ENCODE measurements around the gene TPR. TPM values are rescaled to one million over a fixed set of nuclear protein-coding genes. Genes with fewer than 3 reads are reported as not detected.
A peak's percentile ranks its signal among the peaks of the same experiment; 100 is the strongest.
"Not testable (repeated sequence)": the region's sequence is repeated elsewhere in the genome, so short reads cannot be mapped to it uniquely, and the experiment has no call there.

TPR gene
- 65.1 and 97.7 TPM in 2 replicates for total RNA-seq (2014; rRNA removed; shearing (Covaris generic))
- polyA plus RNA-seq (2015; cell fraction: cytosol; rRNA removed), result 21.8 and 26.3 TPM in 2 replicates
- 118 and 191 TPM in 2 replicates for polyA plus RNA-seq (2015; cell fraction: nucleus; rRNA removed)

DNA sequence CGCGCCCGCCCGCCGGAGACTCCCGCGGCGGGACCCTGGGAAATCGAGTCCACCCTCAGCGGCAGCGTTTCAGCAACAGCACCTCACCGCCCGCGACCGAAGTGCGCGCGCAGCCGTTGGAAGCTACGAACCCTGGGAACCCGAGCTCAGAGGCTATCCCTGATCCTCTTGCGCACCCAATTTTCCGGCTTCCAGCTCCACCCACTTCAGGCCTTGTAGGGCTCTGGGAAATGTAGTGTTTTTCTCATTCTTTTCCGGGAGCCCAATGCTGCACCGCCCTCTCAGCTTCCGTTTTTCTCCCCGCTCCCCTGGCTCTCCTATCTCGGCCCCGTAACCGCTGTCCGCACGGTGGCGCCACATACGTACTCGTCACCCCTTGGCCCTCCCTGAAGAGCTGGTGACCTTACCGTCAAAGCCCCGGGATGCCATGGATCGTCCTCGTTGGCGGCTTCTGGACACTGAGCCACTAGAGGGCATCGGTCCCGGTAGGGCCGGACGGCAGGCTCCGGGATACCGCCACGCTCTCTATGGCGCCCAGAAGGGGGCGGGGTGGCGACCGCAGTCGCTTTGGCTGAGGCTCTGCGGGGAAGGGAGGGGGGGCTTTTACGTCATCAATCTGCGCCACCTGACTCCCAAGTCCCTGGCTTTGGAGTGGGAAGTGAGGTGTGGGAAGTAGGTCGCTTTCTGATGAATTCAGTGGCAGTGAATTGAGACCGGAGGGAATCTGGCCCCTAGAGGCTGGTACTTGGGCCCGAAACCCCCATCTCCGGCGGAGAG lies at the start of gene TPR, which contains the start of gene ODR4:
TSS of gene TPR (minus strand) at position 102 of the 777 bp plus-strand sequence. CDS start 225 bp downstream, outside the sequence.
TSS of gene ODR4 (plus strand) at position 687 of the 777 bp plus-strand sequence. CDS start 3,948 bp downstream, outside the sequence.
- peak; percentile 99 for DNase-seq (ENCODE audit: low read depth)

- no peak for DNase-seq (ENCODE audit: low read depth)
Measured at GRCh38 chr1:186424539-186424938, 49.5 kb upstream of the TPR start.

- no peak for DNase-seq (ENCODE audit: low read depth)
Measured at GRCh38 chr1:186421446-186421845, 46.4 kb upstream of the TPR start.

DNA sequence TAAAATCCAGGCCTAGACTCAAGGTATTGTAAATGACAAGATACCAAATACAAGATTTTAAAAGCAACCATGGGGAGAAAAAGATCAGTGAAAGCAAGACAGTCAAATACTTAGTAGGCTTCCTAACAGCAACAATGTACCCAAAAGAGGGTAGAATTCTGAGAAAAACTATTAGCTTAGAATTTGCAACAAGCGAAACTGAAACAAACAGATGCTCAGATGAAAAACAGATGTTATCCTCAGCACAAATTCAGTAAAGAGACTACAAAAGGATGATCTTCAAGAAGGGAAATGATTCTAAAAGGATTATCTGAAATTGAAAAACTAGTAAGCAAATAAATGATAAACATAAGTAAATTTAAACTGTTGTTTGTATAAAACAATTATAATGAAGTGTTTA lies 45.9 kb upstream of the TPR start:
- no peak for DNase-seq (ENCODE audit: low read depth)

DNA sequence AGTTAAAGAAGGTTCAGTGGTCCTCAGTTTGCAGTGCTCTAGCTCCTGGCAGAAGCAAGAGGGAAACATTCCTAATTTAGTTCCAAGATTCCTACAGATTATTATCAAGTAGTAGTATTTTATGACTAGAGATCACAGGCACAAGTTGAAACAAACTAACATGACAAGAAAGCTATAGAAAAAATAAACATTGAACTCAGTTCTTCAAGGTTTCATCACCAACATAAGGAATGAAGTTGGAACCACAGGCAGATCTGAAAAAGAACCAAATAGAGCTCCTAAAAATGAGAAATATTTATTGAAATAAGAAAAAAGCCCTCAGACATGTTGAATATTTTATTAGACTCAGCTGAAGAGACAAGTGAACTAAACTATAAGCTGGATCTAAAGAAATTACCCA lies 45.3 kb upstream of the TPR start:
- no peak for DNase-seq (ENCODE audit: low read depth)

DNA sequence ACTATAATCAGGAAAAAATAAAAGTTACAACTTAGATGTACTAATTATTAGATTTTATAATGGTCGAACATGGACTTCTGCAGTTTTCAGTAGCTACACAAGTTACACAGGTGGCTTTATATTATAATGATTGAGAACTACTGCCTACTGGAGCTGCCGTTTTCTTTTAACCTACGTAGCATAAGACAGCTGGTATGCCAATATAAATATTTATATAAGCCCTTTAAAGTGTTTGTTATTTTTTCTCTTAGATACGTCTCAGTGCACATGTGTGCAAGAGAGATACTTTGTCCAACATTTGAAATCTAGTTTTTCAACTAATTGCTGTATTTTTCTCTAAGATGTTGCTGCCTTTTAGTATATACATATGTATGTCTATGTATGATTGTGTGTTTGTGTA lies 43.5 kb upstream of the TPR start:
- no peak for DNase-seq (ENCODE audit: low read depth)

- DNase-seq (ENCODE audit: low read depth), result no peak
Measured at GRCh38 chr1:186413319-186413718, 38.3 kb upstream of the TPR start.

GRCh38 chr1:186409091-186409490 lies 34.0 kb upstream of the TPR start:
- no peak for DNase-seq (ENCODE audit: low read depth)

GRCh38 chr1:186404454-186405051 lies 29.5 kb upstream of the TPR start:
- peak; percentile 24 for DNase-seq (ENCODE audit: low read depth)

GRCh38 chr1:186403632-186404031 lies 28.6 kb upstream of the TPR start:
- no peak for DNase-seq (ENCODE audit: low read depth)

DNA sequence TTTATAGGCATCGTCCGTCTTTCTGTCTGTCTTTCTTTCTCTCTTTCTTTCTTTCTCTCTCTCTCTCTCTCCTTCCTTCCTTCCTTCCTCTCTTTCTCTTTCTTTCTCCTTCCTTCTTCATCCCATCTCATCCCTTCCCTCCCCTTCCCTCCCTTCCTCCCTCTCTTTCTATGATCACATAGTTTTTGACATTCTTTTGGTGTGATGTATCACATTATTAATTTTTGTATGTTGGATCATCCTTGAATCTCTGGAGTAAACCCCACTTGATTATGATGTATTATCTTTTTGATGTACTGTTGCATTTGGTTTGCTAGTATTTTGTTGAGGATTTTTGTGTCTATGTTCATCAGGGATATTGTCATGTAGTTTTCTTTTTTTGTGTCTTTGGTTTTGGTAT lies 26.4 kb upstream of the TPR start:
- not testable (repeated sequence) for DNase-seq (ENCODE audit: low read depth)

DNA sequence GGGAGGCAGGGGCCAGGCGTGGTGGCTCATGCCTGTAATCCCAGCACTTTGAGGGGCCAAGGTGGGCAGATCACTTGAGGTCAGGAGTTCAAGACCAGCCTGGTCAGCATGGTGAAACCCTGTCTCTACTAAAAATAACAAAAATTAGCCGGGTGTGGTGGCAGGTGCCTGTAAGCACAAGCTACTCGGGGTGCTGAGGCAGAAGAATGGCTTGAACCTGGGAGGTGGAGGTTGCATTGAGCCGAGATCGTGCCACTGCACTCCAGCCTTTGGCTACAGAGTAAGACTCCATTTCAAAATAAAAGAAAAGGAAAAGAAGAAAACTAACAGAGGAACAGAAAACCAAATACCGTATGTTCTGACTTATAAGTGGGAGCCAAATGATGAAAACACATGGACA lies 17.7 kb upstream of the TPR start:
- not testable (repeated sequence) for DNase-seq (ENCODE audit: low read depth)

GRCh38 chr1:186391841-186392240 lies 16.8 kb upstream of the TPR start:
- DNase-seq (ENCODE audit: low read depth), result no peak

GRCh38 chr1:186390925-186391324 lies 15.9 kb upstream of the TPR start:
- DNase-seq (ENCODE audit: low read depth), result no peak

- DNase-seq (ENCODE audit: low read depth), result no peak
Measured at GRCh38 chr1:186386725-186387383, 11.8 kb upstream of the TPR start.

DNA sequence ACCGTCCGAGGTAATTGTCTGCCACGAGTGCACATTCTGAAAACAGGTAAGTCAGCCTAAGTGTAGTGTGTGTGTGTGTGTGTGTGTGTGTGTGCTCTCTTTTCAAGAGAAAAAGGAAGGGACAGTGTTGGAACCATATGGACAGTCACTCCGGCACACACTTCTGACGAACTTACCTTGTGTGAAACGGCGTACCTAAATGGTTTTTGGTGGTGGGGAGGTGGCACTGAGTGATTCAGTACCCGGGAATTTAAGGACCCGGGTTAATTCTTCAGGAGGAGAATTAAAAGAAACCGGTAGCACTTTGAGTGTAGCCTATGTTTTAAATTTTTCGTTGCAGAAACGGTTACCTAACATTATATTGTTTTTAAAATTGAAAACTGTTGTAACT lies 871 bp upstream of the TPR start:
- DNase-seq (ENCODE audit: low read depth), result no peak

DNA sequence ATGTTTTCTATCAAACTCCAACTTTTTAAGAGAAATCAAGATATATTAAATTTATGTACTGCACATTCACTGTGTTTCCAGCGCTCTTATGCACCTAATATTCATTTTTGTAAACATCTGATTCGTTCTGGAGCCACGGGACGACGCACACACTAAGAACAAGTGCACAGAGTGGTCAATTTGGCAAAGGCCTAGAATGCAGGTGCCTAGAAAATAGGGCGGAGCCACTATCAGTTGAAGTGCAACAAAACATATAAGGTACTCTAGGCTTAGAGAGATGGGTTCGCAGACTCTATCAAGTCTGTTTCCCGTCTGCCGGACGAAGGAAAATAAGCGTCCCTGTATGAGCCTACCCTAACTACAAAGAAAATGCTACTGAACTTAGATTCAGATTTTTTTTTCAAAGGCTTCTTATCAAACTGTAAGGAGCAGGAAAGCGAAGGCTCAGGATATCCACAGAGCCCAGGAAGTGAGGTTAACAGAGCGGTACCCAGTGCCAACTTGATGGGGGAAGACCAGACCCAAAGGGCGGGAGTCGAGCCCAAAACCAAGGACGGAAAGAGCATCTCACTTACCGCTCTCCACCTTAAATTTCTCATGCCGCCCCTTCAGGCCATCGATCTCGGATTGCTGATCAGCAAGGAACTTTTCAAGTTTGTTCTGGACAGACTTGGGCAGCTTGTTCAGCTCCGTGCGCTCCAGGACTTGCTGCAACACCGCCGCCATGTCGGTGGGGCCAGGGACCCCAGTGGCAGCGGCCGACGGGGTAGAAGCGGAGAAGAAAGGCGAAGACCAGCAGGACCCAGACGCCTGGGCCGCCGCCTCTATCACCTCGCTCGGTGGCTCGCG lies 526 bp downstream of the TPR start:
- DNase-seq (ENCODE audit: low read depth), result peak; percentile 18

GRCh38 chr1:186347837-186348691 lies 27.0 kb downstream of the TPR start:
- not testable (repeated sequence) for DNase-seq (ENCODE audit: low read depth)

DNA sequence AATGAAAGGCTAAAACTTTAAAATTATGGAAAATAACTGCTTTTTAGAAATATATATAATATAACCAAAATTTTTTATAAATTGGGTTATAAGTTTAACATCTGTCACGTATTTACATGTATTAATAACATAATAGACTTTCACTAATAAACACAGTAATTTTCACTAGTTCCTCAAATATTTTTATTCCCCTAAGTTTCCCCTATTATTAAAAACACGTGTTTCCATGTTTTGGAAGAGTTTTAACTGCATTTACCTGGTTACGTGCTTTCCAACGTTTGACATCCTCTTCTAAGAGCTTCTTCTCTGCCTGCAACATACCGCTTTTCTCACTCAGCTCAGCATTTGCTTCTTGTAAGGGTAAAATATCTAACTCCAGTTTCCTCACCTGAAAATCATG lies 34.3 kb downstream of the TPR start:
- DNase-seq (ENCODE audit: low read depth), result no peak

DNA sequence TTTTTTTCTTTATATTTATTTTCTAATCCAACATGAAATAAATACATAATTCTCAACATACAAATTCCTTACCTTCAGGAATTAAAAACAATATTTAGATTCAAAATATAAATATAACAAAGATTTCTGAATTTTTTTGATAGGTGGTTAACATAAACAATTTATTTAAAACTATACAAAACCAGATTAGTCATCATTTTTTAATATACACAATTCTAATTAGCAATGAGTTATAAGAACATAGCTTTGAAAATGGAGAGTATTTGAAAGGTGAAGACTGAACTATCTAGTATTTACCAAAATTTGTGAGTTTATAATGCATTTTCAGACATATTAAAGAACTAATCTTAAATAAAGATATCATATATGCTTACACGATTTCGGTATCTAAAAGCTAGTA lies 37.5 kb downstream of the TPR start:
- DNase-seq (ENCODE audit: low read depth), result no peak

Measured in HT1080 (cell line).